Keratinocyte (primary cell): Measurements from ENCODE around the gene ARHGAP4. TPM values are rescaled to one million over a fixed set of nuclear protein-coding genes. Genes with fewer than 3 reads are reported as not detected.

Experiments
- DNase-seq: peaks from one replicate; pipeline ENCODE4 v3.0.0-alpha.2; 2011; ENCODE audit warnings: low read depth, missing footprints, low spot score
- FAIRE-seq: peaks from 2 replicates; lab custom pipeline; 2011; peaks lifted over from hg19 to GRCh38; lab: Jason Lieb, UNC
- H2AFZ ChIP-seq: 2 replicates; pipeline ENCODE4 v1.6.0; 2012; ENCODE audit warnings: low read length, control low read depth, inconsistent platforms; ENCODE audit not compliant: control insufficient read depth
- H3K27ac ChIP-seq: 2 replicates; pipeline ENCODE4 v1.5.1; 2011; ENCODE audit warnings: low read length; ENCODE audit not compliant: control insufficient read depth, insufficient read depth
- H3K27me3 ChIP-seq: 3 replicates; pipeline ENCODE4 v1.6.0; 2011; ENCODE audit warnings: low read length; ENCODE audit not compliant: control insufficient read depth, insufficient read depth; ENCODE audit errors: extremely low read depth
- H3K36me3 ChIP-seq, 2 experiments: 2 replicates in 1 of 2; 3 replicates in 1 of 2; pipeline ENCODE4 v1.5.1; 2011; ENCODE audit warnings: low read length in 2 of 2, mild to moderate bottlenecking in 1 of 2; ENCODE audit not compliant: control insufficient read depth in 2 of 2, insufficient read depth in 2 of 2; ENCODE audit errors: extremely low read depth in 1 of 2
- H3K4me1 ChIP-seq: 3 replicates; pipeline ENCODE4 v1.5.1; 2011; ENCODE audit warnings: low read length; ENCODE audit not compliant: control insufficient read depth, insufficient read depth; ENCODE audit errors: extremely low read depth
- H3K4me2 ChIP-seq: 3 replicates; pipeline ENCODE4 v1.6.0; 2011; ENCODE audit warnings: low read depth, low read length; ENCODE audit not compliant: control insufficient read depth, insufficient read depth; ENCODE audit errors: extremely low read depth
- H3K4me3 ChIP-seq, 3 experiments: fragments of 200-600 bp in 1 of 3; sonication (generic) in 1 of 3; 2 replicates in 2 of 3; 3 replicates in 1 of 3; pipeline ENCODE4 v1.5.1; 2011 to 2016; ENCODE audit warnings: low read length in 3 of 3, mild to moderate bottlenecking in 3 of 3, control low read depth in 2 of 3, inconsistent platforms in 1 of 3, low read depth in 1 of 3, mixed read lengths in 1 of 3, mixed run types in 1 of 3, moderate library complexity in 1 of 3; ENCODE audit not compliant: control insufficient read depth in 2 of 3, insufficient read depth in 2 of 3; ENCODE audit errors: extremely low read depth in 1 of 3
- H3K79me2 ChIP-seq: 2 replicates; pipeline ENCODE4 v1.6.0; 2012; ENCODE audit warnings: low read length; ENCODE audit not compliant: control insufficient read depth, insufficient read depth
- H3K9ac ChIP-seq: 3 replicates; pipeline ENCODE4 v1.6.0; 2011; ENCODE audit warnings: low read length; ENCODE audit not compliant: control insufficient read depth, insufficient read depth; ENCODE audit errors: extremely low read depth
- H3K9me1 ChIP-seq: 3 replicates; pipeline ENCODE4 v1.6.0; 2011; ENCODE audit warnings: low read length; ENCODE audit not compliant: control insufficient read depth, insufficient read depth; ENCODE audit errors: extremely low read depth
- H3K9me3 ChIP-seq: 2 replicates; pipeline ENCODE4 v1.5.1; 2012; ENCODE audit warnings: low read depth, low read length; ENCODE audit not compliant: control insufficient read depth
- H4K20me1 ChIP-seq: 3 replicates; pipeline ENCODE4 v1.6.0; 2011; ENCODE audit warnings: low read length; ENCODE audit not compliant: control insufficient read depth, insufficient read depth; ENCODE audit errors: extremely low read depth
- EZH2 ChIP-seq: IDR thresholded peaks from one replicate; pipeline ENCODE4 v1.6.1; 2012; ENCODE audit warnings: inconsistent platforms, mild to moderate bottlenecking, low read length, moderate library complexity
- dilution Hi-C: fragments of 300-500 bp; cut with MboI; formaldehyde crosslinking; loops from one replicate; pipeline ENCODE4 v1.7.0; 2020; ENCODE audit warnings: low sequenced_read_pairs; ENCODE audit not compliant: extremely low pct_ligation_motif_present
- polyA minus RNA-seq, 3 experiments: library from RNA; depleted of rRNA, polyadenylated mRNA; stranded (reverse); fragments of >200 nt; gene quantifications; 1 replicate in 1 of 3; 2 replicates in 1 of 3; 3 replicates in 1 of 3; pipeline ENCODE4 v1.2.3, GENCODE V29; 2011
- polyA plus RNA-seq, 5 experiments: library from polyadenylated mRNA; depleted of rRNA in 3 of 5; stranded (reverse) in 3 of 5; stranded (forward) in 1 of 5; unstranded in 1 of 5; fragments of >200 nt; gene quantifications; 1 replicate in 1 of 5; 2 replicates in 3 of 5; 3 replicates in 1 of 5; pipeline versions ENCODE4 v1.2.1 to v1.2.3, GENCODE V29; 2011 to 2012; ENCODE audit warnings: missing spikeins in 2 of 5, low read depth in 1 of 5, low replicate concordance in 1 of 5
- TF ChIP-seq, protein P1 (sequence below), 3 experiments: IDR thresholded peaks in 1 of 3; conservative IDR thresholded peaks in 1 of 3; optimal IDR thresholded peaks in 1 of 3; 2 replicates in 2 of 3; 3 replicates in 1 of 3; pipeline versions ENCODE3 to v1.5.1; 2011; ENCODE audit warnings: low read length in 3 of 3, mild to moderate bottlenecking in 3 of 3, moderate library complexity in 2 of 3, control low read depth in 1 of 3, inconsistent platforms in 1 of 3; ENCODE audit not compliant: insufficient read depth in 2 of 3; ENCODE audit errors: extremely low read depth in 1 of 3

Gene ARHGAP4
- polyA plus RNA-seq: 0.35 to 0.66 TPM (median 0.55 TPM) in 3 replicates
- not detected for polyA plus RNA-seq (2011; ENCODE audit: low read depth)
- polyA plus RNA-seq (2011; cell fraction: cytosol; rRNA removed): 0.28 and 0.48 TPM in 2 replicates
- polyA plus RNA-seq (2011; cell fraction: nucleus; rRNA removed): 1.4 and 1.9 TPM in 2 replicates
- polyA plus RNA-seq (2012; ENCODE audit: low replicate concordance): 0.35 and 0.95 TPM in 2 replicates
- polyA minus RNA-seq: 0.43 to 0.90 TPM (median 0.56 TPM) in 3 replicates
- polyA minus RNA-seq (2011; cell fraction: cytosol; rRNA and poly(A)+ RNA removed): not detected
- polyA minus RNA-seq (2011; cell fraction: nucleus; rRNA and poly(A)+ RNA removed): 0.42 and 1.1 TPM in 2 replicates

DNA sequence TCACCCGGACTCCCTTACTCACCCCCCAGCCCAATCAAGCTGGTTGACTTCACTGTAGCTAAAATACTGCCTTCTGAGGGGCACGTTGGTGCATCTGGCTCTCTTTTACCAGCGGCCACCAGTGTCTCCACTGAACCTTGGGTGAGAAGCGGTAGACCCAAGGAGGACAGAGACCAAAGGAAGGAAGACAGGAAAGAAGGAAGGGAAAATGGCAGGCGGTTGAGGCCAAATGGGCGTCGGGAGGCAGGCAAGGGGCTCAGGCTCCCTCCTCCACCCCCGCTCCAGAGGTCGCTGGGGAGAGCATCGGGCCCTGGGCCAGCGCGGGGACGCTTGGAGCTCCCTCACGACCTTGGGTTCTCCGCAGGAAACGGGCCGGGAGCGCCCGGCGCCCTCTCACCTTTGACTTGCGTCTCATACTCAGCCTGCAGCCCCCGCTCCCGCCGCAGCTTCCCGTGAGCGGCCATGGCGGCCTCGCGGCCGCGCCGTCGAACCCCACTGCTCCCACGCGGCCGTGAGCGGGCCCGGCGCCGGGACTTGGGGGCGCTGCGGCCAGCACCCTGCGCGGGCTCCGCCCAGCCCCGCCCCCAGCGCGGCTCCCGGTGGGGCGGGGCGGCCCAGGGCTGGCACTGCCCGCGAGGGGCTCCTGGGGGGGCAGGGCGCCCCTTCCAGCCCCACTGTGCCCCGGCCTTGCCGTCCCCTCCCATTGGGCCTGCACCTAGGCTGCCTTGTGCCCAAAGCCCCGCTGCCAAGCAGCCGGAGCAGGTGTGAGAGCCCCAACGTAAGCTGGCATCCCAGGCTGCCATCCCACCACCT is at the start of gene ARHGAP4:
TSS of gene ARHGAP4 (minus strand) at position 526 of the 813 bp plus-strand sequence. CDS start at position 464, 62 bp downstream.
- Histone ChIP-seq H3K9me1 (no peaks in the 10 kb centered on the region), H4K20me1 (no peaks in the 10 kb centered on the region), H3K9me3 (no peaks in the 10 kb centered on the region), H3K27me3 (no peaks in the 10 kb centered on the region), H3K4me2 (peak within 1 kb of the TSS; percentile 88), H3K27ac (peak within 1 kb of the TSS; percentile 31), H3K9ac (no peak within 1 kb of the TSS), H3K79me2 (no peaks in the 10 kb centered on the region), H2AFZ (no peak within 1 kb of the TSS), H3K36me3 (peaks cover 3 to 6% of the 10 kb centered on the region in 2 experiments), H3K4me3 (peak within 1 kb of the TSS in 1 of 3 experiments; percentile 79), H3K4me1 (peaks cover 18% of the 10 kb centered on the region)
- DNase-seq: no peak
- TF ChIP-seq, protein P1, sequence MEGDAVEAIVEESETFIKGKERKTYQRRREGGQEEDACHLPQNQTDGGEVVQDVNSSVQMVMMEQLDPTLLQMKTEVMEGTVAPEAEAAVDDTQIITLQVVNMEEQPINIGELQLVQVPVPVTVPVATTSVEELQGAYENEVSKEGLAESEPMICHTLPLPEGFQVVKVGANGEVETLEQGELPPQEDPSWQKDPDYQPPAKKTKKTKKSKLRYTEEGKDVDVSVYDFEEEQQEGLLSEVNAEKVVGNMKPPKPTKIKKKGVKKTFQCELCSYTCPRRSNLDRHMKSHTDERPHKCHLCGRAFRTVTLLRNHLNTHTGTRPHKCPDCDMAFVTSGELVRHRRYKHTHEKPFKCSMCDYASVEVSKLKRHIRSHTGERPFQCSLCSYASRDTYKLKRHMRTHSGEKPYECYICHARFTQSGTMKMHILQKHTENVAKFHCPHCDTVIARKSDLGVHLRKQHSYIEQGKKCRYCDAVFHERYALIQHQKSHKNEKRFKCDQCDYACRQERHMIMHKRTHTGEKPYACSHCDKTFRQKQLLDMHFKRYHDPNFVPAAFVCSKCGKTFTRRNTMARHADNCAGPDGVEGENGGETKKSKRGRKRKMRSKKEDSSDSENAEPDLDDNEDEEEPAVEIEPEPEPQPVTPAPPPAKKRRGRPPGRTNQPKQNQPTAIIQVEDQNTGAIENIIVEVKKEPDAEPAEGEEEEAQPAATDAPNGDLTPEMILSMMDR (optimal IDR thresholded peaks at IDR 0.05 in 1 of 3, IDR thresholded peaks at IDR 0.05 in 1 of 3, conservative IDR thresholded peaks at IDR 0.05 in 1 of 3; ENCODE audit: extremely low read depth in 1 of 3, insufficient read depth in 2 of 3, low read length in 3 of 3): no peak
- no peak for TF ChIP-seq EZH2
- dilution Hi-C loops: no loop called here
- no peak for FAIRE-seq

DNA sequence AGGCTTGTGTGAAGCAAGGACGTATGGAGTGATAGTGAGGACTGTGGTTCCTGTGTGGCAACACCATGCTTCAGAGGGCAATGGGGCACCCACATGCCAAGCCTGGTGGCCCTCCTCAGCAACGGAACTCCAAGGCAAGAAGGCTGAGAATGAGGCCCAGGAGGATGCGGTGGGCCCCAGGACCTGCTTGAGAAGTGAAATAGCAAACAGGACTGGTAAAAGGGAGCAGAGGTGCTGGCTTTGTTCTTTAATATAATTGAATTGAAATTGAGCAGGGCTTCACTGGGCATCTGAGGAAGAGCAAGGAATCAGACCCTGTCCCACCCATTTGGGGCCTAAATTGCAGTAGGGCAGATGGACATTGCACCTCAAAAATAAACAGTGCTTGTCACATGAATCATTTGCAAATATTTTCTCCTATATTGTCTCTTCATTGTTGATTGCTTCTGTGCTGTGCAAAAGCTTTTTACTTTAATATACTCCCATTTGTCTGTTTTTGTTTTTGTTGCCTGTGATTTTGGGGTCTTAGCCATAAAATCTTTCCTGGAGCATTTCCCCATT is 48.7 kb upstream of the ARHGAP4 start:
- H3K4me3 ChIP-seq: no peak overlapping the region
- no peak overlapping the region for H2AFZ ChIP-seq
- DNase-seq (no peak), FAIRE-seq (no peak)
- no peaks in the 10 kb centered on the region for H3K27me3 ChIP-seq
- peaks cover 21% of the 10 kb centered on the region for H3K79me2 ChIP-seq
- no peaks in the 10 kb centered on the region for H3K9me1 ChIP-seq
- H3K9me3 ChIP-seq: no peaks in the 10 kb centered on the region
- H3K4me1 ChIP-seq: peaks cover 8% of the 10 kb centered on the region
- H3K9ac ChIP-seq: no peak overlapping the region
- H3K4me2 ChIP-seq: no peak overlapping the region
- H4K20me1 ChIP-seq: no peaks in the 10 kb centered on the region
- dilution Hi-C loops: no loop called here
- H3K27ac ChIP-seq: no peak overlapping the region
- TF ChIP-seq EZH2: no peak
- TF ChIP-seq, protein P1 (optimal IDR thresholded peaks at IDR 0.05 in 1 of 3, IDR thresholded peaks at IDR 0.05 in 1 of 3, conservative IDR thresholded peaks at IDR 0.05 in 1 of 3; ENCODE audit: extremely low read depth in 1 of 3, insufficient read depth in 2 of 3, low read length in 3 of 3): no peak
- no peaks in the 10 kb centered on the region for H3K36me3 ChIP-seq
